ENCODE data around the gene CT45A3.
"Not testable (repeated sequence)": the region's sequence is repeated elsewhere in the genome, so short reads cannot be mapped to it uniquely, and the experiment has no call there.

The CT45A3 gene, protein sequence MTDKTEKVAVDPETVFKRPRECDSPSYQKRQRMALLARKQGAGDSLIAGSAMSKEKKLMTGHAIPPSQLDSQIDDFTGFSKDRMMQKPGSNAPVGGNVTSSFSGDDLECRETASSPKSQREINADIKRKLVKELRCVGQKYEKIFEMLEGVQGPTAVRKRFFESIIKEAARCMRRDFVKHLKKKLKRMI

DNA sequence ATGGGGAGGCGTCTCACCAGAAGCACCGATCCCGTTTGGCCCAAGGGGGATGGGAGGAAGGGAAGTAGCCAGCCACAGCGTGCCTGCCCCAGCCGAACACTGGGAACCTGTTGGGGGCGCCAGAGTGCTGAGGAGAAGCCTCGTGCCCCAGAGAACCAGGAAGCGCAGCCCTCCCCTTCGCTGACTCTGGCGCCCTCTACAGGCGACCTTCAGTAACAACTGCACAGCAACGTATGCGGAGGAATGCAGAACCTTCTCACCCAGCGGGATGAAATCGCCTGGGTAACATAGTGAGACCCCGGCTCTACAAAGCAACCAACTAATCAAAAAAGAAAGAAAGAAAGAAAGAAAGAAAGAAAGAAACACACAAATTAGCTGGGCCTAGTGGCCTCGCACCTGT, at the start of gene CT45A3:
Gene CT45A3 (minus strand): TSS at position 101 of the 400 bp plus-strand sequence. CDS start 3,747 bp downstream, outside the sequence.
- not testable (repeated sequence) for H3K4me3 Mint-ChIP-seq; H3K36me3 Mint-ChIP-seq (ENCODE audit: low read depth); H3K27ac Mint-ChIP-seq; H3K4me1 Mint-ChIP-seq (ENCODE audit: low read depth); H3K9me3 Mint-ChIP-seq; DNase-seq (ENCODE audit: low spot score); H3K27me3 Mint-ChIP-seq (ENCODE audit: low read depth)

DNA sequence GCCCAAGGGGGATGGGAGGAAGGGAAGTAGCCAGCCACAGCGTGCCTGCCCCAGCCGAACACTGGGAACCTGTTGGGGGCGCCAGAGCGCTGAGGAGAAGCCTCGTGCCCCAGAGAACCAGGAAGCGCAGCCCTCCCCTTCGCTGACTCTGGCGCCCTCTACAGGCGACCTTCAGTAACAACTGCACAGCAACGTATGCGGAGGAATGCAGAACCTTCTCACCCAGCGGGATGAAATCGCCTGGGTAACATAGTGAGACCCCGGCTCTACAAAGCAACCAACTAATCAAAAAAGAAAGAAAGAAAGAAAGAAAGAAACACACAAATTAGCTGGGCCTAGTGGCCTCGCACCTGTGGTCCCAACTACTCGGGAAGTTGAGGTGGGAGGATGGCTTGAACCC, 34.7 kb upstream of the CT45A3 start, which contains the start of gene CT45A6:
Gene CT45A6 (minus strand): TSS at position 101 of the 400 bp plus-strand sequence. CDS start 3,794 bp downstream, outside the sequence.
- H3K4me1 Mint-ChIP-seq (ENCODE audit: low read depth); H3K4me3 Mint-ChIP-seq; H3K36me3 Mint-ChIP-seq (ENCODE audit: low read depth); DNase-seq (ENCODE audit: low spot score); H3K9me3 Mint-ChIP-seq; H3K27ac Mint-ChIP-seq; H3K27me3 Mint-ChIP-seq (ENCODE audit: low read depth): not testable (repeated sequence)

DNA sequence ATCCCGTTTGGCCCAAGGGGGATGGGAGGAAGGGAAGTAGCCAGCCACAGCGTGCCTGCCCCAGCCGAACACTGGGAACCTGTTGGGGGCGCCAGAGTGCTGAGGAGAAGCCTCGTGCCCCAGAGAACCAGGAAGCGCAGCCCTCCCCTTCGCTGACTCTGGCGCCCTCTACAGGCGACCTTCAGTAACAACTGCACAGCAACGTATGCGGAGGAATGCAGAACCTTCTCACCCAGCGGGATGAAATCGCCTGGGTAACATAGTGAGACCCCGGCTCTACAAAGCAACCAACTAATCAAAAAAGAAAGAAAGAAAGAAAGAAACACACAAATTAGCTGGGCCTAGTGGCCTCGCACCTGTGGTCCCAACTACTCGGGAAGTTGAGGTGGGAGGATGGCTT, 17.4 kb upstream of the CT45A3 start, which contains the start of gene CT45A5:
Gene CT45A5 (minus strand): TSS at position 101 of the 400 bp plus-strand sequence. CDS start 3,774 bp downstream, outside the sequence.
- not testable (repeated sequence) for H3K27me3 Mint-ChIP-seq (ENCODE audit: low read depth); H3K4me1 Mint-ChIP-seq (ENCODE audit: low read depth); H3K36me3 Mint-ChIP-seq (ENCODE audit: low read depth); H3K9me3 Mint-ChIP-seq; DNase-seq (ENCODE audit: low spot score); H3K4me3 Mint-ChIP-seq; H3K27ac Mint-ChIP-seq

DNA sequence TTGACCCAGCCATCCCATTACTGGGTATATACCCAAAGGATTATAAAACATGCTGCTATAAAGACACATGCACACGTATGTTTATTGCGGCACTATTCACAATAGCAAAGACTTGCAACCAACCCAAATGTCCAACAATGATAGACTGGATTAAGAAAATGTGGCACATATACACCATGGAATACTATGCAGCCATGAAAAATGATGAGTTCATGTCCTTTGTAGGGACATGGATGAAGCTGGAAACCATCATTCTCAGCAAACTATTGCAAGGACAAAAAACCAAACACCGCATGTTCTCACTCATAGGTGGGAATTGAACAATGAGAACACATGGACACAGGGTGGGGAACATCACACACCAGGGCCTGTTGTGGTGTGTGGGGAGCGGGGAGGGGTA, 23.3 kb downstream of the CT45A3 start:
- H3K4me1 Mint-ChIP-seq (ENCODE audit: low read depth); DNase-seq (ENCODE audit: low spot score); H3K4me3 Mint-ChIP-seq; H3K36me3 Mint-ChIP-seq (ENCODE audit: low read depth); H3K9me3 Mint-ChIP-seq; H3K27ac Mint-ChIP-seq; H3K27me3 Mint-ChIP-seq (ENCODE audit: low read depth): not testable (repeated sequence)

DNA sequence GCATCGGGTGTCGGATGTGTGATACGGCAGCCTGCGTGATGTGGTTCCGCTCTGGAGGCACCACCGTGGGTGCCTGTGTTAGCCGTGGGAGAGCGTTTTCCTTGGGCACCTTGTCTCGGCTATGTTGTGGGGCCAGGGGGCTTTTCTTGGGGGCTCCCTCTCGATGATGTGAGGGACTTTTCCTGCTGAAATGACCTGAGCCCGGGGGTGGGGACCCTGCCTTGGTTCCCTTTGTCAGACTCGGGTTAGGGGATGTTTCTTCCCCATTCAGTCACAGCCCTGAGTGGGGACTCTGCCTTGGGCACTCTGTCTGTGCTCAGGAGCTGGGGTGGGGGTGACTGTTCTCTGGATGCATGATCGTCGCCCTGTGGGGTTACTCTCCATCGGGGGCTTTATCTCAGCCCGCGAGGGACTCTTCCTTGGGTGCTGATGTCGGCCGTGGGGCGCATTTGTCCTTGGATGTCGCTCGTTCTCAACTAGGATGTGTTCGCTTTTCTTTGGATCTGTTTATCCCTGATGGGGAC, 26.7 kb downstream of the CT45A3 start:
- H3K27me3 Mint-ChIP-seq (ENCODE audit: low read depth) = no peaks in the 10 kb centered on the region

DNA sequence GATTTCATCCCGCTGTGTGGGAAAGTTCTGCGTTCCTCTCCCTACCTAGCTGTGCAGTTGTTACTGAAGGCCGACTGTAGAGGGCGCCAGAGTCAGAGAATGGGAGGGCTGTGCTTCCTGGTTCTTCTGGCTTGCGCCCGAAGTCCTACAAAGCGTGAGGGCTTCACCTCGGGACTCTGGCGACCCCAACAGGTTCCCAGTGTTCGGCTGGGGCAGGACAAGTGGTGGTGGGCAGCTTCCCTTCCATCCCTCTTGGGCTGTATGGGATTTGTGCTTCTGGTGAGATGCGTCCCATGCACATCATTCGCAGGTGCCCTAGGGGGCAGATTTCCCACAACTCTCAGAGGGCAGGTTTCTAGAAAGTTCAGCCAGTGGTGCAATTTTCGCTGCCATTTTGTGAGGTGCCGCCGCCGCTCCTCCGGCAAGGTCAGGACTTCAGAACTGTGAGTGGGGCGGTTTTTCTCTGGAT, 27.3 kb downstream of the CT45A3 start:
- no peaks in the 10 kb centered on the region for H3K4me1 Mint-ChIP-seq (ENCODE audit: low read depth)
- H3K4me3 Mint-ChIP-seq = peak overlapping the region; percentile 60
- no peaks in the 10 kb centered on the region for H3K9me3 Mint-ChIP-seq
- no peaks in the 10 kb centered on the region for H3K27me3 Mint-ChIP-seq (ENCODE audit: low read depth)
- no peaks in the 10 kb centered on the region for H3K36me3 Mint-ChIP-seq (ENCODE audit: low read depth)
- H3K27ac Mint-ChIP-seq = no peak overlapping the region
- DNase-seq (ENCODE audit: low spot score) = peak; percentile 24

More for the DNA sequence above, 26.7 kb downstream of the CT45A3 start:
- Mint-ChIP-seq H3K9me3 (no peaks in the 10 kb centered on the region), H3K27ac (no peak overlapping the region), H3K4me1 (ENCODE audit: low read depth) (no peaks in the 10 kb centered on the region), H3K36me3 (ENCODE audit: low read depth) (no peaks in the 10 kb centered on the region), H3K4me3 (no peak overlapping the region)
- DNase-seq (ENCODE audit: low spot score) = no peak

DNA sequence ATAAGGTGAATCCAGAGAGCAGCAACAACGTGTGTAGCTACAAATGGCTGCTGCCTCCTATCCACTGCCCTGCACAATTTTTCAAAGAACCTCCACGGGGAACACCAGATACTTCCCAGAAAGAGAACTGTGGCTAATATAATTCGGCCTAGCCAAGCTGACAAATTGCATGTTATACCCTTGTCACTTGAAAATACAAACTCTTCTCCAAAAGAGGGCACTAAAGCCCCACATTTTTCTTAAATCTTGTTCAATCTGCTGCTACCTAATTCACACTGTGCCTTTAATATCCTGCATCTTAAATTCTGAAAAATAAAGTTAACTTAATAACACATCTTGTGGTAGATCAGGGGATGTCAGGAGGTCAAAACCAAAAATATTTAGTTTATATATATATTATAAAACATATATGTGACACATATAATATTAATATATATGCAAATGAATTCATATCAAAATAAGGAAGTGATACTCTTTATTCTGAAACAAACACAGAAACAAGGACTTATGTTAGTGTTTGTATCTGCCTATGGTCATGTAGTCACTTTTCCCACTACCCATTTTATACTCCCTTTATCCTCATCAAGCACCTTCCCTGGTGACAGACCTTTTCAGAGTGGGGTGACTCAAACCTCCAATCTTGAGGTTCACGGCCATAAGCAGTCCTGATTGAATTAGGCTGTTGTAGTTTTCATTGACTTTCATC, 30.5 kb downstream of the CT45A3 start:
- H3K27ac Mint-ChIP-seq = no peak overlapping the region
- no peak overlapping the region for H3K4me3 Mint-ChIP-seq
- no peak for DNase-seq (ENCODE audit: low spot score)
- H3K4me1 Mint-ChIP-seq (ENCODE audit: low read depth) = no peaks in the 10 kb centered on the region
- H3K27me3 Mint-ChIP-seq (ENCODE audit: low read depth) = no peaks in the 10 kb centered on the region
- H3K9me3 Mint-ChIP-seq = no peaks in the 10 kb centered on the region
- no peaks in the 10 kb centered on the region for H3K36me3 Mint-ChIP-seq (ENCODE audit: low read depth)

DNA sequence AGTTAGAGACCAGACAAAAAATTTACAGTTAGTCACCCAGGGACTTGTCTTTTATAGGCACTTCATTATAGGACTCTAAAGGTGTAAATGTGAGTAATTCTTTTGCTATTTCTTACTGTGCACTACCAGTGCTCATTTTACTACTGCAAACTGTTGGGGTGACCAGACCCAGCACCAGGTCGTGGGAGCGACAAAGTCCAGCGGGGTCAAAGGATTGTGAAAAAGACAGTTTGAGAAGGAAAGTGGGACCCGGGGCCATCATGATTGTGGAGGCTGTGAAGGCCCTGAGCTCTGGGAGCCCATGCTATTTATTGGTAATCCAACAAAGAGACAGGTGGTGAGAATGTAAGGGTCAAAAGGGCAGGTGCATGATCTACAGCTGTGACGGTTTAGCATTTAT, 33.3 kb downstream of the CT45A3 start:
- not testable (repeated sequence) for DNase-seq (ENCODE audit: low spot score); H3K27me3 Mint-ChIP-seq (ENCODE audit: low read depth); H3K4me1 Mint-ChIP-seq (ENCODE audit: low read depth); H3K9me3 Mint-ChIP-seq; H3K27ac Mint-ChIP-seq; H3K36me3 Mint-ChIP-seq (ENCODE audit: low read depth); H3K4me3 Mint-ChIP-seq

DNA sequence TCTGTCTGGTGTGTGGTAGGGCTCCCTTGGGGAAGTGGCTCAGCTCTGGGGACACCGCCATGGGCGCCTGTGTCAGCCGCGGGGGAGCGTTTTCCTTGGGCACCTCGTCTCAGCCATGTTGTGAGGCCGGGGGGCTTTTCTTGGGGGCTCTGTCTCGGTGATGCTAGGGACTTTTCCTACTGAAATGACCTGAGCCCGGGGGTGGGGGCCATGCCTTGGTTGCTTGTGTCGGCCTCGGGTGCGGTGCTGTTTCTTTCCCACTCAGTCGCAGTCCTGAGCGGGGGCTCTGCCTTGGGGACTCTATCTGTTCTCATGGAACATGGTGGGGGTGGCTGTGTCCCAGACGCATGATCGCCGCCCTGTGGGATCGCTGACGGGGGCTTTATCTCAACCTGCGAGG, 54.2 kb downstream of the CT45A3 start:
- no peak overlapping the region for H3K27ac Mint-ChIP-seq
- no peaks in the 10 kb centered on the region for H3K36me3 Mint-ChIP-seq (ENCODE audit: low read depth)
- H3K9me3 Mint-ChIP-seq = no peaks in the 10 kb centered on the region
- H3K27me3 Mint-ChIP-seq (ENCODE audit: low read depth) = no peaks in the 10 kb centered on the region
- no peak for DNase-seq (ENCODE audit: low spot score)
- H3K4me3 Mint-ChIP-seq = no peak overlapping the region
- H3K4me1 Mint-ChIP-seq (ENCODE audit: low read depth) = no peaks in the 10 kb centered on the region

DNA sequence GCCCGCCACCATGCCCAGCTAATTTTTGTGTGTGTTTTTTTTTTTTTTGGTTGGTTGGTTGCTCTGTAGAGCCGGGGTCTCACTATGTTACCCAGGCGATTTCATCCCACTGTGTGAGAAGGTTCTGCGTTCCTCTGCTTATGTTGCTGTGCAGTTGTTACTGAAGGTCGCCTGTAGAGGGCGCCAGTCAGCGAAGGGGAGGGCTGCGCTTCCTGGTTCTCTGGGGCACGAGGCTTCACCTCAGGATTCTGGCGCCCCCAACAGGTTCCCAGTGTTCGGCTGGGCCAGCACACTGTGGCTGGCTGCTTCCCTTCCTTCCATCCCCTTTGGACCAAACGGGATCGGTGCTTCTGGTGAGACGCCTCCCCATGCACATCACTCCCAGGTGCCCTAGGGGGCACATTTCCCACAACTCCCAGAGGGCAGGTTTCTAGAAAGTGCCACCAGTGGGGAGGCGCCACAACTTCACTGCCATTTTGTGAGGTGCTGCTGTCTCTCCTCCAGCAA, 54.8 kb downstream of the CT45A3 start, which contains the start of gene CT45A1:
Gene CT45A1 (plus strand): TSS at position 457 of the 507 bp plus-strand sequence. CDS start 5,302 bp downstream, outside the sequence.
- not testable (repeated sequence) for H3K4me3 Mint-ChIP-seq; H3K27me3 Mint-ChIP-seq (ENCODE audit: low read depth); DNase-seq (ENCODE audit: low spot score); H3K9me3 Mint-ChIP-seq; H3K27ac Mint-ChIP-seq; H3K36me3 Mint-ChIP-seq (ENCODE audit: low read depth); H3K4me1 Mint-ChIP-seq (ENCODE audit: low read depth)

All from T-helper 2 cell treated with Interferon-gamma antibody and Interleukin-4, amounts not matched to agents 5 μg/mL and 100 μg/mL, for 36 hours (primary cell).